ENCODE measurements around the gene OR4D2. TPM values are rescaled to one million over a fixed set of nuclear protein-coding genes. Genes with fewer than 3 reads are reported as not detected.

The OR4D2 gene
- polyA plus RNA-seq, 1 of the 3 experiments (the other 2 are of a cell fraction), result not detected

DNA sequence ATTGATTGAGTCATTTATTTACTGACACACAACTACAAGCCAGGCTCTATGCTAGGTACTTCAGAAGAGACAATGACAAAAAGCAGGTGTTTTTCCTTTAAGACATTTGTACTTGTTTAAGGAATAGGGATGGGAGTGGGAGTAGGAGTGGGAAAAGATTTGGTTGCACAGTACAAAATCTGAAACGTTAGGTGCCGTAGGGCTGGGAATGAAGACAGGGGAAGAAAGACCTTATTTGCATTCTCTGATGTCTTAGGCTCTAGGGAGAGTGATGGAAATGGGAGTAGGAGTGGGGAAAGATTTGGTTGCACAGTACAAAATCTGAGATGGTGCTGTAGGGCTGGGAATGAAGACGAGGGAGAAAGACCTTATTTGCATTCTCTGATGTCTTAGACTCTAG, 47.3 kb upstream of the OR4D2 start:
- Histone ChIP-seq H3K9me3 (no peaks in the 10 kb centered on the region), H3K4me2 (no peak overlapping the region), H4K20me1 (ENCODE audit: insufficient read depth) (no peaks in the 10 kb centered on the region), H3K9ac (no peak overlapping the region), H3K4me3 (ENCODE audit: low read depth in 2 of 2, low read length in 1 of 2) (no peak overlapping the region), H3F3A (replicated peaks; ENCODE audit: insufficient read depth) (no peaks in the 10 kb centered on the region), H3K27ac (ENCODE audit: low read depth in 2 of 2, low read length in 1 of 2) (no peak overlapping the region), H2AFZ (ENCODE audit: low read depth) (no peak overlapping the region), H3K36me3 (replicated peaks in 1 of 2; ENCODE audit: control insufficient read depth in 1 of 2, insufficient read depth in 2 of 2, low read length in 1 of 2) (no peaks in the 10 kb centered on the region), H3K79me2 (ENCODE audit: insufficient read depth) (no peaks in the 10 kb centered on the region), H3K27me3 (ENCODE audit: insufficient read depth) (0 out of 2 replicates have a peak, but pooled peaks cover 8% of the 10 kb centered on the region), H3K4me1 (ENCODE audit: control insufficient read depth in 1 of 2, insufficient read depth in 2 of 2, low read depth in 1 of 2, low read length in 1 of 2) (no peaks in the 10 kb centered on the region), H3K9me2 (no peaks in the 10 kb centered on the region)
- CTCF ChIA-PET, result interaction anchor here (0.8 to 1.6 kb wide), 3 partner anchors 53 to 333 kb away, joined by 3 to 6 read pairs (median 3); no protein-coding TSS in a partner anchor
- POLR2A ChIA-PET, result no interaction called here
- 36% methylated on average over 3 of the region's 3 CpGs for WGBS (ENCODE audit: low lambda C conversion rate)
- no peak for TF ChIP-seq FOXM1 (IDR thresholded peaks at IDR 0.05; ENCODE audit: low read depth)
- DNase-seq, result no peak

DNA sequence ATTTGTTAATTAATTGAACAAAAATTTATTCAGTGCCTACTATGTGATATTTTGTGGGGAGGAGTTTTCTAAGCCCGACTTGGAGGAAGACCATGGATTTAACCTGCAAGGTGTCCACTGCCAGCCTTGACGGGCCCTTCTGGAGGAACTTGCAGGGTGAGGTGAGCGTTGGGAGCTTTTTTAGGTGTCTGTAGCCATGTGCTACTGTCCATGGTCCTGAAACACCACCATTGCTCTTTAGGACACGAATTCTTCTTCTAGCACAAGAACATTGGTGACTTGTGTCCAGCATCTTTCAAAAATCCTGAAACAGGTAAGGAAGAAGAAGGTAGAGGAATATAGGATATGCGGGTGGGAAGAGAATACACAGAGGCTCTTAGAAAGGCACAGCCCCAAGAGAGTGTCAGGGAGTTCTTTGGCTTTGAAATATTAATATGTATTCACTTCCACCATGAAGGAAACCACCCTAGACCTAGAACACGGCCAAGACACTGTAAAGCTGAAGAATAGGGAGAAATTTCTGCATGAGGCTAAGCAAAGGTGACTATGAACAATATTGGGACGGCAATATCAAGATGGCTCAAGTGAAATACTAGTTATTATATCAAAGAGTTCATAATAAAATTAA, 46.5 kb upstream of the OR4D2 start:
- Histone ChIP-seq H3K4me2 (no peak overlapping the region), H3K9me2 (no peaks in the 10 kb centered on the region), H3K27ac (ENCODE audit: low read depth in 2 of 2, low read length in 1 of 2) (no peak overlapping the region), H3K9me3 (no peaks in the 10 kb centered on the region), H3K79me2 (ENCODE audit: insufficient read depth) (no peaks in the 10 kb centered on the region), H4K20me1 (ENCODE audit: insufficient read depth) (no peaks in the 10 kb centered on the region), H3K27me3 (ENCODE audit: insufficient read depth) (no peaks in the 10 kb centered on the region), H2AFZ (ENCODE audit: low read depth) (no peak overlapping the region), H3K9ac (no peak overlapping the region), H3K4me3 (ENCODE audit: low read depth in 2 of 2, low read length in 1 of 2) (no peak overlapping the region), H3F3A (replicated peaks; ENCODE audit: insufficient read depth) (no peaks in the 10 kb centered on the region), H3K4me1 (ENCODE audit: control insufficient read depth in 1 of 2, insufficient read depth in 2 of 2, low read depth in 1 of 2, low read length in 1 of 2) (no peaks in the 10 kb centered on the region), H3K36me3 (replicated peaks in 1 of 2; ENCODE audit: control insufficient read depth in 1 of 2, insufficient read depth in 2 of 2, low read length in 1 of 2) (no peaks in the 10 kb centered on the region)
- CTCF ChIA-PET, result interaction anchor here (0.8 to 1.6 kb wide), 3 partner anchors 52 to 333 kb away, joined by 3 to 6 read pairs (median 3); no protein-coding TSS in a partner anchor
- DNase-seq, result no peak
- POLR2A ChIA-PET, result no interaction called here
- 29% methylated on average over 7 of the region's 7 CpGs for WGBS (ENCODE audit: low lambda C conversion rate)
- no peak for TF ChIP-seq YY1 (IDR thresholded peaks at IDR 0.05; ENCODE audit: low read depth)
- TF ChIP-seq, protein P1, sequence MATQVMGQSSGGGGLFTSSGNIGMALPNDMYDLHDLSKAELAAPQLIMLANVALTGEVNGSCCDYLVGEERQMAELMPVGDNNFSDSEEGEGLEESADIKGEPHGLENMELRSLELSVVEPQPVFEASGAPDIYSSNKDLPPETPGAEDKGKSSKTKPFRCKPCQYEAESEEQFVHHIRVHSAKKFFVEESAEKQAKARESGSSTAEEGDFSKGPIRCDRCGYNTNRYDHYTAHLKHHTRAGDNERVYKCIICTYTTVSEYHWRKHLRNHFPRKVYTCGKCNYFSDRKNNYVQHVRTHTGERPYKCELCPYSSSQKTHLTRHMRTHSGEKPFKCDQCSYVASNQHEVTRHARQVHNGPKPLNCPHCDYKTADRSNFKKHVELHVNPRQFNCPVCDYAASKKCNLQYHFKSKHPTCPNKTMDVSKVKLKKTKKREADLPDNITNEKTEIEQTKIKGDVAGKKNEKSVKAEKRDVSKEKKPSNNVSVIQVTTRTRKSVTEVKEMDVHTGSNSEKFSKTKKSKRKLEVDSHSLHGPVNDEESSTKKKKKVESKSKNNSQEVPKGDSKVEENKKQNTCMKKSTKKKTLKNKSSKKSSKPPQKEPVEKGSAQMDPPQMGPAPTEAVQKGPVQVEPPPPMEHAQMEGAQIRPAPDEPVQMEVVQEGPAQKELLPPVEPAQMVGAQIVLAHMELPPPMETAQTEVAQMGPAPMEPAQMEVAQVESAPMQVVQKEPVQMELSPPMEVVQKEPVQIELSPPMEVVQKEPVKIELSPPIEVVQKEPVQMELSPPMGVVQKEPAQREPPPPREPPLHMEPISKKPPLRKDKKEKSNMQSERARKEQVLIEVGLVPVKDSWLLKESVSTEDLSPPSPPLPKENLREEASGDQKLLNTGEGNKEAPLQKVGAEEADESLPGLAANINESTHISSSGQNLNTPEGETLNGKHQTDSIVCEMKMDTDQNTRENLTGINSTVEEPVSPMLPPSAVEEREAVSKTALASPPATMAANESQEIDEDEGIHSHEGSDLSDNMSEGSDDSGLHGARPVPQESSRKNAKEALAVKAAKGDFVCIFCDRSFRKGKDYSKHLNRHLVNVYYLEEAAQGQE (IDR thresholded peaks at IDR 0.05; ENCODE audit: low read depth, low read length), result peak; percentile 99

DNA sequence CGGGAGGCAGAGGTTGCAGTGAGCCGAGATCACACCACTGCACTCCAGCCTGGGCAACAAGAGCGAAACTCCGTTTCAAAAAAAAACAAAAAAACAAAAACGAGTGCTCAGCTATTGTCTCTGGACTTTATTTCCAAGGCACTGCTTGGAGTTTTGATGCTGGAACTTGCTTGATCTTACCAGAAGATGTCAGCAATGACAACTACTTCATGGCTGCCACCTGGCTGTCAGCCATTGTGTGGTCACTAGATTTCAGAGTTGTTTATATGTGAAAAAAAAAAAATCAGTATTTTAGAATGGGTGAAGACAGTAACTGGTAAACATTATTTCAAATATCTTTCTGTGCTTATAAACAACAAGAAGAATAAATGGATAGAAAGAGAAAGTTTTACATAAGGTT, 44.9 kb upstream of the OR4D2 start:
- WGBS (ENCODE audit: low lambda C conversion rate), result 21% methylated on average over 5 of the region's 5 CpGs
- Histone ChIP-seq H3K27ac (ENCODE audit: low read depth in 2 of 2, low read length in 1 of 2) (no peak overlapping the region), H3K4me3 (ENCODE audit: low read depth in 2 of 2, low read length in 1 of 2) (no peak overlapping the region), H2AFZ (ENCODE audit: low read depth) (no peak overlapping the region), H3K27me3 (ENCODE audit: insufficient read depth) (no peaks in the 10 kb centered on the region), H3K9me3 (no peaks in the 10 kb centered on the region), H3K79me2 (ENCODE audit: insufficient read depth) (no peaks in the 10 kb centered on the region), H3F3A (replicated peaks; ENCODE audit: insufficient read depth) (no peaks in the 10 kb centered on the region), H3K9ac (no peak overlapping the region), H4K20me1 (ENCODE audit: insufficient read depth) (no peaks in the 10 kb centered on the region), H3K36me3 (replicated peaks in 1 of 2; ENCODE audit: control insufficient read depth in 1 of 2, insufficient read depth in 2 of 2, low read length in 1 of 2) (no peaks in the 10 kb centered on the region), H3K4me2 (no peak overlapping the region), H3K9me2 (no peaks in the 10 kb centered on the region), H3K4me1 (ENCODE audit: control insufficient read depth in 1 of 2, insufficient read depth in 2 of 2, low read depth in 1 of 2, low read length in 1 of 2) (no peaks in the 10 kb centered on the region)
- POLR2A ChIA-PET, result no interaction called here
- CTCF ChIA-PET, result interaction anchor here (0.6 to 2.6 kb wide), 22 partner anchors 9 to 1000 kb away, joined by 3 to 19 read pairs (median 4); partner anchors contain the start of gene OR4D2
- DNase-seq, result peak; percentile 58
- TF ChIP-seq NFIC (IDR thresholded peaks at IDR 0.05; ENCODE audit: borderline replicate concordance) (peak; percentile 17; the same call in 1 of the 2 replicates), MXI1 (IDR thresholded peaks at IDR 0.05; ENCODE audit: low read depth, low read length) (peak; percentile 58; the same call in 1 of the 2 replicates), RFX5 (IDR thresholded peaks at IDR 0.05; ENCODE audit: low read length) (no peak), FOSL2 (IDR thresholded peaks at IDR 0.05; ENCODE audit: borderline replicate concordance, low read depth) (no peak), SMC3 (IDR thresholded peaks at IDR 0.05; ENCODE audit: low read depth, low read length) (peak; percentile 49), RAD21 (IDR thresholded peaks at IDR 0.05; ENCODE audit: low read length) (peak; percentile 74), YY1 (IDR thresholded peaks at IDR 0.05; ENCODE audit: low read depth) (peak; percentile 22; the same call in 1 of the 2 replicates)
- TF ChIP-seq, protein P2, sequence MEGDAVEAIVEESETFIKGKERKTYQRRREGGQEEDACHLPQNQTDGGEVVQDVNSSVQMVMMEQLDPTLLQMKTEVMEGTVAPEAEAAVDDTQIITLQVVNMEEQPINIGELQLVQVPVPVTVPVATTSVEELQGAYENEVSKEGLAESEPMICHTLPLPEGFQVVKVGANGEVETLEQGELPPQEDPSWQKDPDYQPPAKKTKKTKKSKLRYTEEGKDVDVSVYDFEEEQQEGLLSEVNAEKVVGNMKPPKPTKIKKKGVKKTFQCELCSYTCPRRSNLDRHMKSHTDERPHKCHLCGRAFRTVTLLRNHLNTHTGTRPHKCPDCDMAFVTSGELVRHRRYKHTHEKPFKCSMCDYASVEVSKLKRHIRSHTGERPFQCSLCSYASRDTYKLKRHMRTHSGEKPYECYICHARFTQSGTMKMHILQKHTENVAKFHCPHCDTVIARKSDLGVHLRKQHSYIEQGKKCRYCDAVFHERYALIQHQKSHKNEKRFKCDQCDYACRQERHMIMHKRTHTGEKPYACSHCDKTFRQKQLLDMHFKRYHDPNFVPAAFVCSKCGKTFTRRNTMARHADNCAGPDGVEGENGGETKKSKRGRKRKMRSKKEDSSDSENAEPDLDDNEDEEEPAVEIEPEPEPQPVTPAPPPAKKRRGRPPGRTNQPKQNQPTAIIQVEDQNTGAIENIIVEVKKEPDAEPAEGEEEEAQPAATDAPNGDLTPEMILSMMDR (IDR thresholded peaks at IDR 0.05), result peak; percentile 48
- TF ChIP-seq, protein P1 (IDR thresholded peaks at IDR 0.05; ENCODE audit: low read depth, low read length), result no peak
